Astrocyte of the cerebellum (primary cell): ENCODE measurements around the gene C2CD4C.

Experiments
- DNase-seq: peaks from one replicate; pipeline ENCODE4 v3.0.0-alpha.2; 2011; ENCODE audit warnings: low read depth
- H3K4me3 ChIP-seq: 2 replicates; pipeline ENCODE4 v1.5.1; 2011; ENCODE audit warnings: mild to moderate bottlenecking, low read depth, low read length, moderate library complexity
- in situ Hi-C: cut with HindIII; loops from 2 replicates; pipeline ENCODE4 v1.10.0; 2017; ENCODE audit warnings: low sequenced_read_pairs
- TF ChIP-seq, protein P1 (sequence below): IDR thresholded peaks from 2 replicates; pipeline ENCODE4 v1.5.1; 2012; ENCODE audit warnings: low read length, low read depth, moderate library complexity, mild to moderate bottlenecking; ENCODE audit errors: missing control alignments

Gene C2CD4C

DNA sequence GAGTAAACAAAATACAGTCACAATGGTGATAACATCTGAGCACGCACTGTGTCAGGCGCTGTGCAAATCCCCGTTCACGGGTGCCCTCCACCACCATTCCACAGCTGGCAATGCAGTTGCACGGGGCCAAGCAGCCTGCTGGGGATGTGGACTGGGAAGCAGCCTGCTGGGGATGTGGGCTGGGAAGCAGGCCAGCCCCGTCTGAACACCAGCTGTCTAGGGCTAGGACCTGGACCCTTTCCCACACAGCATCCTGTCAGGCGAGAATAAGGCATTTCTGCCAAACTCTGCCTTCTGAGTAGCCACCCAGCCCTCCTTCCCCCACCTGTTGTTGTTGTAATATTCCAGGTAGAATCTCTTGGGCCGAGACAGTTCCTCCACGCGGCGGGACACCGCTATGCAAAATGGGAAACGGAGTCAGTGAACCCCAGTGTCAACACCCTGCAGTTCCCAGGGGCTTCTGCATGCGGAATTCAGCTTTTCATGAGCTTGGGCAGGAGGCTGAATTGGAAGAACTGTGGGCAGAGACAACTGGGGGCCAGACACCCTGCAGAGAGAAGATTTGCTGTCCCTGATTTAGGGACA, 36.5 kb downstream of the C2CD4C start:
- peak; percentile 86 for DNase-seq
- TF ChIP-seq, protein P1, sequence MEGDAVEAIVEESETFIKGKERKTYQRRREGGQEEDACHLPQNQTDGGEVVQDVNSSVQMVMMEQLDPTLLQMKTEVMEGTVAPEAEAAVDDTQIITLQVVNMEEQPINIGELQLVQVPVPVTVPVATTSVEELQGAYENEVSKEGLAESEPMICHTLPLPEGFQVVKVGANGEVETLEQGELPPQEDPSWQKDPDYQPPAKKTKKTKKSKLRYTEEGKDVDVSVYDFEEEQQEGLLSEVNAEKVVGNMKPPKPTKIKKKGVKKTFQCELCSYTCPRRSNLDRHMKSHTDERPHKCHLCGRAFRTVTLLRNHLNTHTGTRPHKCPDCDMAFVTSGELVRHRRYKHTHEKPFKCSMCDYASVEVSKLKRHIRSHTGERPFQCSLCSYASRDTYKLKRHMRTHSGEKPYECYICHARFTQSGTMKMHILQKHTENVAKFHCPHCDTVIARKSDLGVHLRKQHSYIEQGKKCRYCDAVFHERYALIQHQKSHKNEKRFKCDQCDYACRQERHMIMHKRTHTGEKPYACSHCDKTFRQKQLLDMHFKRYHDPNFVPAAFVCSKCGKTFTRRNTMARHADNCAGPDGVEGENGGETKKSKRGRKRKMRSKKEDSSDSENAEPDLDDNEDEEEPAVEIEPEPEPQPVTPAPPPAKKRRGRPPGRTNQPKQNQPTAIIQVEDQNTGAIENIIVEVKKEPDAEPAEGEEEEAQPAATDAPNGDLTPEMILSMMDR: no peak
- H3K4me3 ChIP-seq: no peak overlapping the region
- in situ Hi-C loops: no loop called here

DNA sequence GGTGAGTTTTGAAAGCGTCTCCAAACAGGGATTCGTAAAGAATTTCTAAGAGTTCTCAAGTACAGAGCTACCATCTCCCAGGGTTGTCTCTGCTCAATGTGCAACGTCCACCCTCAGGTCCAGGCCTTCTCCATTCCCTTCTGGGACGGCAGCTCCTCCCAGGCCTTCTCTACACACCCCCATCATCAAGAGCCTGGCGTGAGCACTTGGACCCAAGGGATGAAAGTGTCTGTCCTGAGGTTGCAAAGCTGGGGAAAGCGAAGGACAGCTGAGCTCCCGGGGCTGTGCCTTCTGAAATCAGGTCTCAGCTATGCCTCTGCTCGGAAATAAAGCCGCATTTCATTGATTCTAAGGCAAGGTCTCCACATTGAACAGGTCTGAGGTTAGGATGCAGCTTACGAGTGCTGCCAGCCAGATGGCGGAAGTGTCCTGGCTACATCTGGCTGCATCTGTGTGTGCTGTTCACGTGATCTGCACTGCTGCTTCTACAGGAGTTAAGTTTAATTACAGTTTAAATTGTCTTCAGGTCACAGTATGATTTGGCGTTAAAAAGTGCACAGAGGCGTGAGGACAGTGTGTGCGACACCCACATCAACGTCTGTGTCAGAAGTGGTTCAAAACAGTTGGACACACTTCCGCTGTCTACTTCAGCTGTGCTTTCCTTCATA, 37.3 kb downstream of the C2CD4C start:
- H3K4me3 ChIP-seq: no peak overlapping the region
- DNase-seq: no peak
- TF ChIP-seq, protein P1: no peak
- in situ Hi-C loops: no loop called here

DNA sequence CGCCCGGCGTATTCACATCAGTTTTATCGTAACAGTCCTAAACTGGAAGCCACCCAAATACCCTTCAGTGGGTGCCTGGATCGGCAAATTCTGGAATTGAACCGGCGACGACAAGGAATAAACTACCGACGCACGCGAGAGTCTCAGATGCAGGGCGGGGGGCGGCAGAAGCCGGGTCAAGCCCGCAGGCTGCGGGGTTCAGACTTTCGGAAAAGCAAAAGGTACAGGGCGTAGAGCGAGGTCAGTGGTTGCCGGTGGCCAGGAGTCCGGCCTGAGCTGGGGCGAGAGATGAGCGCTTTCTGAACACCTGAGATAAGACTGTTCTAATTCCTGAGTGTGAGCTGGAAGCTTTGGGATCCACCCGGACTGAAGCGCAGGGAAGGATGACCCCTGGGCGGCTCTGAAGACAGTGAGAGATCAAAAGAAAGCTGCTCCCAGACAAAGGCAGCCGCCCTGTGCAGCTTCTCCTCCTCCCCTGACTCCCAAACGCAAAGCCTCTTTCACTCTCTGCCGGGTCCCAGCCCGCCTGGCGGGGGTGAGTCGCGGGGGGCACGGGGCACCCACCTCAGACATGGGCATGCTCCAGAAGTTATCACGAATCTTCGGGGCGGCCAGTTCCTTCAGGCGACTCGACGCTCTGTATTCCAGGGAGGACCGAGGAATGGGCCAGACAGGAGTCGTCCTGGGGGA, 38.2 kb downstream of the C2CD4C start:
- TF ChIP-seq, protein P1: no peak
- H3K4me3 ChIP-seq: no peak overlapping the region
- DNase-seq: no peak
- in situ Hi-C loops: no loop called here

DNA sequence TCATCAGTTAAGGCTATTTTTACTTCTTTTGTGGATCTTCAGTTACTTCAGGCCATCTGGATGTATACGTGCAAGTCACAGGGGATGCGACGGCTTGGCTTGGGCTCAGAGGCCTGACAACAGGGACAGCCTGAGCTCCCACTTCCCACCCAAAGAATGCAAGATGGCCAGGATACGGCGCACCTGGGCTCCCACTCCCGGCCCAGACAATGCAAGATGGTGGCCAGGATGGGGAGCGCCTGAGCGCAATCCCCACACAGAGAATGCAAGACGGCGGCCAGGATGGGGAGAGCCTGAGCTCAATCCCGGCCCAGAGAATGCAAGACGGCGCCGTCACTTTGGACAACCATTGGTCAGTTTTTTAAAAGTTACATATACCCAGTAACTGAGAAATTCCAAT, 39.1 kb downstream of the C2CD4C start:
- DNase-seq: no peak
- H3K4me3 ChIP-seq: no peak overlapping the region
- TF ChIP-seq, protein P1: no peak
- in situ Hi-C loops: no loop called here

DNA sequence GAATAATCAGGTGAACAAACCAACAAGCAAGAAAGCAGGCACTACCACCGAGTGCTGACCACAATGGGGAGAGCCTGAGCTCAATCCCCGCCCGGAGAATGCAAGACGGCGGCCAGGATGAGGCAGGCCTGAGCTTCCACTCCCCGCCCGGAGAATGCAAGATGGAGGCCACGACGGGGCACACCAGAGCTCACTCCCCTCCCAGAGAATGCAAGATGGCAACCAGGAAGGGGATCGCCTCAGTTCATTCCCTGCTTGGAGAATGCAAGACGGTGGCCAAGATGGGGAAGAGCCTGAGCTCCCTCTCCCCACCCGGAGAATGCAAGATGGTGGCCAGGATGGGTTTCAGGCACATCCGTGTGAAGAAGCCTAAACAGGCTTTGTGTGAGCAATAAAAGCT, 39.7 kb downstream of the C2CD4C start:
- DNase-seq: no peak
- TF ChIP-seq, protein P1: no peak
- in situ Hi-C loops: no loop called here
- no peak overlapping the region for H3K4me3 ChIP-seq

DNA sequence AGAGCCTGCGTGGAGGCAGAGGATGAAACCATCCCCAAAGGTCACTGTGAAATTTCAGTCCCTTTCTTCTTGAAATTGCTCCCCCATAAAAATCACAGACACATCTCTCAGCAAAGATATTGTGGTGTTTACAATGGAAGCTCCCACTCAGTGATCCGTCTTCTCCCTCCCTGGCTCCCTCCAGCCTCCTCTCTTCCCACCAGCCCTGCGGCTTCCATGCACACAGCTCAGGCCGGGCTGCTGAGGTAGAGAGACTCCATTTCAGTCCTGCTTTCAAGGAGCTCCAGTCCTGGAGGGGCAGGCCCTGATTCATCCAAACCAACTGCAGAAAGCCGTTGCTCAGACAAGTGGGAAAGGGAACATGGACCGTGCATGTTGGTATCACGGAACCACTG, 40.3 kb downstream of the C2CD4C start:
- no peak overlapping the region for H3K4me3 ChIP-seq
- TF ChIP-seq, protein P1: no peak
- in situ Hi-C loops: no loop called here
- no peak for DNase-seq
